Endodermal cell (in vitro differentiated cells): ENCODE measurements around the gene CORO2B. TPM values are rescaled to one million over a fixed set of nuclear protein-coding genes. Genes with fewer than 3 reads are reported as not detected.
A peak's percentile ranks its signal among the peaks of the same experiment; 100 is the strongest.

Experiments used
- DNase-seq: peaks from one replicate; pipeline ENCODE4 v3.0.0-alpha.2; 2017
- H3K27ac ChIP-seq: 2 replicates; pipeline ENCODE4 v1.5.1; 2013; ENCODE audit warnings: mild to moderate bottlenecking, low read depth, low read length, moderate library complexity
- H3K27me3 ChIP-seq: 2 replicates; pipeline ENCODE4 v1.6.1; 2013; ENCODE audit warnings: mild to moderate bottlenecking, low read length, moderate library complexity; ENCODE audit not compliant: insufficient read depth, control insufficient read depth, poor library complexity, severe bottlenecking
- H3K36me3 ChIP-seq: 2 replicates; pipeline ENCODE4 v1.7.0; 2013; ENCODE audit warnings: mild to moderate bottlenecking, low read length, moderate library complexity; ENCODE audit not compliant: control insufficient read depth, insufficient read depth
- H3K4me1 ChIP-seq: one replicate; pipeline ENCODE4 v1.7.0; 2013; ENCODE audit warnings: low read length; ENCODE audit not compliant: control insufficient read depth, insufficient read depth
- H3K4me3 ChIP-seq: 2 replicates; pipeline ENCODE4 v1.5.1; 2013; ENCODE audit warnings: mild to moderate bottlenecking, low read length, moderate library complexity
- H3K9ac ChIP-seq: 2 replicates; pipeline ENCODE4 v1.6.1; 2013; ENCODE audit warnings: mild to moderate bottlenecking, low read length, moderate library complexity; ENCODE audit not compliant: poor library complexity, severe bottlenecking; ENCODE audit errors: extremely low read depth
- H3K9me3 ChIP-seq: 2 replicates; pipeline ENCODE4 v1.6.1; 2013; ENCODE audit warnings: mild to moderate bottlenecking, low read length, moderate library complexity; ENCODE audit not compliant: control insufficient read depth
- H3K27ac Mint-ChIP-seq: 2 replicates; pipeline ENCODE4 v1.8.0; 2020; ENCODE audit warnings: mixed read lengths
- H3K27me3 Mint-ChIP-seq: 2 replicates; pipeline ENCODE4 v1.8.0; 2021; ENCODE audit warnings: mild to moderate bottlenecking, mixed read lengths; ENCODE audit not compliant: insufficient read depth
- H3K36me3 Mint-ChIP-seq: 2 replicates; pipeline ENCODE4 v1.8.0; 2020; ENCODE audit warnings: low read depth, mixed read lengths
- H3K4me1 Mint-ChIP-seq: 2 replicates; pipeline ENCODE4 v1.8.0; 2020; ENCODE audit warnings: mixed read lengths
- H3K4me3 Mint-ChIP-seq: 2 replicates; pipeline ENCODE4 v1.8.0; 2020; ENCODE audit warnings: mild to moderate bottlenecking, moderate library complexity, mixed read lengths
- H3K9me3 Mint-ChIP-seq: 2 replicates; pipeline ENCODE4 v1.8.0; 2020; ENCODE audit warnings: mild to moderate bottlenecking, mixed read lengths
- CTCF ChIP-seq: fragments of 200-600 bp; sonication (generic); conservative IDR thresholded peaks from 2 replicates; pipeline ENCODE4 v1.5.0; 2021; ENCODE audit warnings: antibody characterized with exemption, mild to moderate bottlenecking
- WGBS, 2 experiments: methylation state at CpG; one replicate each; pipeline versions ENCODE4 v1.1.5 to v1.1.7; 2013; ENCODE audit warnings: missing lambda C conversion rate in 2 of 2, mixed read lengths in 1 of 2; ENCODE audit not compliant: insufficient coverage in 1 of 2, insufficient read length in 1 of 2; 5-methylcytosine and 5-hydroxymethylcytosine counted together
- total RNA-seq, 2 donors: library from RNA; stranded (reverse); fragmentation: NEBNext Ultra II Directional in 1 of 2; extraction: Animal tissue kit (Norgen Biotek cat#: 25700) in 1 of 2; gene quantifications; 2 replicates in 1 of 2; 3 replicates in 1 of 2; pipeline ENCODE4 v1.2.1, GENCODE V29; 2021

The CORO2B gene
- total RNA-seq, 2 donors from 2014 or later = 1.1 to 1.2 TPM

- Mint-ChIP-seq H3K4me1 (peaks cover 8% of the 10 kb centered on the region), H3K9me3 (no peaks in the 10 kb centered on the region), H3K27me3 (peaks cover 12% of the 10 kb centered on the region), H3K4me3 (no peak overlapping the region), H3K27ac (no peak overlapping the region), H3K36me3 (no peaks in the 10 kb centered on the region)
- 90 to 97% methylated on average over 3 of the region's 3 CpGs for WGBS, 2 experiments
- Histone ChIP-seq H3K4me3 (no peak overlapping the region), H3K27ac (no peak overlapping the region), H3K9ac (no peak overlapping the region), H3K4me1 (no peaks in the 10 kb centered on the region), H3K9me3 (no peaks in the 10 kb centered on the region), H3K36me3 (no peaks in the 10 kb centered on the region), H3K27me3 (no peaks in the 10 kb centered on the region)
- no peak for DNase-seq
- TF ChIP-seq CTCF = no peak
Observed at GRCh38 chr15:68548364-68548763, 30.4 kb upstream of the CORO2B start.

- WGBS, 2 experiments = 68 to 78% methylated on average over 5 to 9 of the region's 9 CpGs
- Mint-ChIP-seq H3K27me3 (peaks cover 12% of the 10 kb centered on the region), H3K36me3 (no peaks in the 10 kb centered on the region), H3K27ac (no peak overlapping the region), H3K4me1 (no peaks in the 10 kb centered on the region), H3K4me3 (no peak overlapping the region), H3K9me3 (no peaks in the 10 kb centered on the region)
- H3K4me1 ChIP-seq = no peaks in the 10 kb centered on the region
- no peak for DNase-seq
- no peaks in the 10 kb centered on the region for H3K36me3 ChIP-seq
- H3K27me3 ChIP-seq = no peaks in the 10 kb centered on the region
- H3K4me3 ChIP-seq = no peak overlapping the region
- no peak for TF ChIP-seq CTCF
- H3K27ac ChIP-seq = no peak overlapping the region
- no peaks in the 10 kb centered on the region for H3K9me3 ChIP-seq
- no peak overlapping the region for H3K9ac ChIP-seq
Observed at GRCh38 chr15:68550004-68550403, 28.8 kb upstream of the CORO2B start.

- H3K27ac Mint-ChIP-seq = no peak overlapping the region
- H3K9ac ChIP-seq = no peak overlapping the region
- WGBS, 2 experiments = 26 to 55% methylated on average over 8 to 19 of the region's 20 CpGs
- no peaks in the 10 kb centered on the region for H3K27me3 ChIP-seq
- no peak overlapping the region for H3K4me3 Mint-ChIP-seq
- no peak overlapping the region for H3K27ac ChIP-seq
- no peaks in the 10 kb centered on the region for H3K4me1 Mint-ChIP-seq
- TF ChIP-seq CTCF = peak; percentile 94
- no peaks in the 10 kb centered on the region for H3K4me1 ChIP-seq
- no peak overlapping the region for H3K4me3 ChIP-seq
- no peaks in the 10 kb centered on the region for H3K9me3 ChIP-seq
- H3K36me3 Mint-ChIP-seq = no peaks in the 10 kb centered on the region
- H3K9me3 Mint-ChIP-seq = no peaks in the 10 kb centered on the region
- H3K36me3 ChIP-seq = no peaks in the 10 kb centered on the region
- peaks cover 15% of the 10 kb centered on the region for H3K27me3 Mint-ChIP-seq
- peak; percentile 94 for DNase-seq
Observed at GRCh38 chr15:68550498-68551295, 28.1 kb upstream of the CORO2B start.
